ENCODE results near the gene CCDC83.

- TF ChIP-seq EZH2phosphoT487 (IDR thresholded peaks at IDR 0.05; ENCODE audit: insufficient read depth, low read depth) = no peak
- no peak for TF ChIP-seq EZH2 (IDR thresholded peaks at IDR 0.05; ENCODE audit: insufficient read depth, poor library complexity, severe bottlenecking)
These were observed 11.3 kb upstream of the CCDC83 start for GRCh38 chr11:85843929-85844328.

Data from GM23248 (cell line).